HG03108 (cell line): ENCODE results near the gene NCSTN.
A peak's percentile ranks its signal among the peaks of the same experiment; 100 is the strongest.

Source experiments
- ATAC-seq: cut with Tn5 transposase; IDR thresholded peaks from one replicate; pipeline ENCODE4 v1.9.1; 2021; ENCODE audit warnings: moderate library complexity; ENCODE audit not compliant: unreplicated experiment

Gene NCSTN

GRCh38 chr1:160342953-160343869, at the start of gene NCSTN, which contains the start of gene COPA:
TSS of gene NCSTN (plus strand) at chr1:160343383. CDS start at chr1:160343397, 14 bp downstream.
TSS of gene COPA (minus strand) at chr1:160343250. CDS start at chr1:160343170, 80 bp downstream.
- peak; percentile 87 for ATAC-seq

- ATAC-seq: no peak
Measured at GRCh38 chr1:160296036-160296435, 47.1 kb upstream of the NCSTN start.

GRCh38 chr1:160300173-160300572, 43.0 kb upstream of the NCSTN start:
- no peak for ATAC-seq

- no peak for ATAC-seq
Measured at GRCh38 chr1:160307118-160307791, 35.9 kb upstream of the NCSTN start.

GRCh38 chr1:160308451-160309184, 34.6 kb upstream of the NCSTN start:
- ATAC-seq: no peak

GRCh38 chr1:160309185-160309557, 34.0 kb upstream of the NCSTN start:
- ATAC-seq: no peak

GRCh38 chr1:160309571-160309970, 33.6 kb upstream of the NCSTN start:
- ATAC-seq: no peak

- ATAC-seq: no peak
Measured at GRCh38 chr1:160315359-160315758, 27.8 kb upstream of the NCSTN start.

- no peak for ATAC-seq
Measured at GRCh38 chr1:160322831-160323230, 20.4 kb upstream of the NCSTN start.

- ATAC-seq: no peak
Measured at GRCh38 chr1:160325252-160325651, 17.9 kb upstream of the NCSTN start.

- ATAC-seq: no peak
Measured at GRCh38 chr1:160326418-160326817, 16.8 kb upstream of the NCSTN start.

- ATAC-seq: no peak
Measured at GRCh38 chr1:160328184-160328583, 15.0 kb upstream of the NCSTN start.

- no peak for ATAC-seq
Measured at GRCh38 chr1:160330119-160330518, 13.1 kb upstream of the NCSTN start.

- ATAC-seq: no peak
Measured at GRCh38 chr1:160332516-160332915, 10.7 kb upstream of the NCSTN start.

- no peak for ATAC-seq
Measured at GRCh38 chr1:160338580-160338979, 4.6 kb upstream of the NCSTN start.

GRCh38 chr1:160340146-160340545, 3.0 kb upstream of the NCSTN start:
- no peak for ATAC-seq

GRCh38 chr1:160340866-160341265, 2.3 kb upstream of the NCSTN start:
- ATAC-seq: no peak

GRCh38 chr1:160342526-160342925, 657 bp upstream of the NCSTN start:
- no peak for ATAC-seq

- ATAC-seq: no peak
Measured at GRCh38 chr1:160344241-160344640, 1.1 kb downstream of the NCSTN start.

GRCh38 chr1:160344936-160345335, 1.8 kb downstream of the NCSTN start:
- ATAC-seq: no peak

- no peak for ATAC-seq
Measured at GRCh38 chr1:160346463-160346862, 3.3 kb downstream of the NCSTN start.
